HFF-Myc (cell line): Measurements from ENCODE around the gene ZNF277.

Source experiments
- DNase-seq: peaks from one replicate; pipeline ENCODE4 v3.0.0-alpha.2; 2011; ENCODE audit warnings: low read depth; ENCODE audit errors: extremely low read depth
- H3K4me3 ChIP-seq: replicated peaks from 2 replicates; pipeline ENCODE4 v1.5.1; 2011; ENCODE audit warnings: low read depth, mild to moderate bottlenecking, control low read depth, low read length
- TF ChIP-seq, protein P1 (sequence below): IDR thresholded peaks from 2 replicates; pipeline ENCODE4 v1.5.1; 2012; ENCODE audit warnings: mild to moderate bottlenecking, low read depth, low read length, control low read depth; ENCODE audit errors: missing control alignments

ZNF277 gene

DNA sequence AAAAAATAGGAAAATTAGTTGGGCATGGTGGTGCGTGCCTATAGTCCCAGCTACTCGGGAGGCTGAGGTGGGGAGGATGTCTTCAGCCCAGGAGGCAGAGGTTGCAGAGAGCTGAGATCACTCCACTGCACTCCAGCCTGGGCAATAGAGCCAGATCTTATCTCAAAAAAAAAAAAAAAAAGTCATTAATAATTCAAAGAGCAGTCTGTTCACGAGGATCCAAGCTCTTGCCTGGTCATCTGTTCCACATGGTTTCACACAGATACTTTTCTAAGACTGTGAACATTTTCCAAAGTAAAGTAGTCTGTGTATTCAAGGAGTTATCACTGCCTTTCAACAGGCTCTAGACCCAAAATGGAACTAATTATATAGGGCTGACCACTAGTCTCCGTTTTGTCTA lies 86.9 kb downstream of the ZNF277 start:
- TF ChIP-seq, protein P1, sequence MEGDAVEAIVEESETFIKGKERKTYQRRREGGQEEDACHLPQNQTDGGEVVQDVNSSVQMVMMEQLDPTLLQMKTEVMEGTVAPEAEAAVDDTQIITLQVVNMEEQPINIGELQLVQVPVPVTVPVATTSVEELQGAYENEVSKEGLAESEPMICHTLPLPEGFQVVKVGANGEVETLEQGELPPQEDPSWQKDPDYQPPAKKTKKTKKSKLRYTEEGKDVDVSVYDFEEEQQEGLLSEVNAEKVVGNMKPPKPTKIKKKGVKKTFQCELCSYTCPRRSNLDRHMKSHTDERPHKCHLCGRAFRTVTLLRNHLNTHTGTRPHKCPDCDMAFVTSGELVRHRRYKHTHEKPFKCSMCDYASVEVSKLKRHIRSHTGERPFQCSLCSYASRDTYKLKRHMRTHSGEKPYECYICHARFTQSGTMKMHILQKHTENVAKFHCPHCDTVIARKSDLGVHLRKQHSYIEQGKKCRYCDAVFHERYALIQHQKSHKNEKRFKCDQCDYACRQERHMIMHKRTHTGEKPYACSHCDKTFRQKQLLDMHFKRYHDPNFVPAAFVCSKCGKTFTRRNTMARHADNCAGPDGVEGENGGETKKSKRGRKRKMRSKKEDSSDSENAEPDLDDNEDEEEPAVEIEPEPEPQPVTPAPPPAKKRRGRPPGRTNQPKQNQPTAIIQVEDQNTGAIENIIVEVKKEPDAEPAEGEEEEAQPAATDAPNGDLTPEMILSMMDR: no peak
- no peak for DNase-seq
- H3K4me3 ChIP-seq: no peak overlapping the region

DNA sequence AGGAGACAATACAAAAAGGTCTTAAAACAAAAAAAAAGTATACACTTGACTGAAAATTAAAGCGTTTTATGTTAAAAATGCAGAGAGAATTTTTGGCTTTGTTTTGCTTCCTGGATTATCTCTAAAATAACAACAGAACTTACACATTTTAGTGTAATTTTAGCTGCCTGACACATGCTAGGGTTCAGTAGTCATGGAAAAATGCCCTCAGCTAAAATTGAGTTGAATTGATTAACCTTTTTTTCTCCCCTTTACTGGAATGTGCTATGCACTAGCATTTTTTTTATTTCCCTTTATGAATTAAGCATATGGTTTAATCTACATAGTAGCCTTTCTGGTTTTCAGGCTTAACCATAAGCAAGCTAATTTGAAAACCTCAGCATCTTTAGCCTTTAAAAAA lies 89.9 kb downstream of the ZNF277 start:
- no peak for DNase-seq
- no peak overlapping the region for H3K4me3 ChIP-seq
- TF ChIP-seq, protein P1: no peak

DNA sequence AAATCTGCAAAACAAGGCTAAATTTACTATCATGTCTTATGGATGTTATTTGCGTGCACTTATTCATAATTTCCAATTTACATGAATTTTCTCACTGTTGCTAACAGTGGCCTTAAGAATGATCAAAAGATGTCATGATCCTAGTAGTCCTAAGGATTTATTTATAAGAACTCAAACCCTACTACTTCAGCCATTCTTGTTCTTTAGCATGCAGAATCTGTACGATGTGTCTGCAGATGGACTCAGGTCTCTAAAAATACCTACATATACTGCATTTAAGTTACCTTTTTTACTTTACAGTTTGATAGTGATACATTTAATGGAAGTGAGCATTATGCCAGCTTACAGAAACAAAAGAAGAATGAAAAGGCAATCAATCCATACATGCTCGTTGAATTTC lies 91.2 kb downstream of the ZNF277 start:
- H3K4me3 ChIP-seq: no peak overlapping the region
- DNase-seq: no peak
- TF ChIP-seq, protein P1: no peak

DNA sequence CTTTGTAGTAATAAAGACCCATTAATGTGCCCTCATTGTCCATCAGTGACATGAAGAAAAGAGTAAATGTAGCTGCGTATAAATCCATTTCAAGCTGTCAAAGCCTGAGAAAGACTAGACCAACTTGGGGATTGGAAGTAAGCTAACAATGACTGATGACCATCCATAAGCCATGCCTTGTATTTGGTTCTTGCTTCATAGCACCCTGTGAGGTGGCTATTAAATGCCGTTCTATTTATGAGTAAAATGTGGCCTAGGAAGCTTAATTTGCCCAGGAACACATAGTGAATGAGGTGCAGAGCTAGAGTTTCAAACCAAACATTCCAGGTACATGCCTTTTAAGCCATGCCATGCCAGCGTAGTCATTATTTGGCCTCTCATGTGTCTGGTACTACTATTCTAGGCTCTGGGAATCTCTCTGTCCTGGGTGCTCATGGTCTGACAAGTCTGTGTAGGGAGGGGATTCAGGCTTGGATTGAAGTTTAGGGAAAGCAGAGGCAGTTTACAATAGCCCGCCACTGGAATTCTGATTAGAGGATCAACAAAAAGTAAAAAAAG lies 92.1 kb downstream of the ZNF277 start:
- DNase-seq: no peak

GRCh38 chr7:112300072-112300471 lies 93.6 kb downstream of the ZNF277 start:
- TF ChIP-seq, protein P1: no peak
- DNase-seq: no peak

More for the DNA sequence above, 92.1 kb downstream of the ZNF277 start:
- no peak overlapping the region for H3K4me3 ChIP-seq
- TF ChIP-seq, protein P1: no peak

DNA sequence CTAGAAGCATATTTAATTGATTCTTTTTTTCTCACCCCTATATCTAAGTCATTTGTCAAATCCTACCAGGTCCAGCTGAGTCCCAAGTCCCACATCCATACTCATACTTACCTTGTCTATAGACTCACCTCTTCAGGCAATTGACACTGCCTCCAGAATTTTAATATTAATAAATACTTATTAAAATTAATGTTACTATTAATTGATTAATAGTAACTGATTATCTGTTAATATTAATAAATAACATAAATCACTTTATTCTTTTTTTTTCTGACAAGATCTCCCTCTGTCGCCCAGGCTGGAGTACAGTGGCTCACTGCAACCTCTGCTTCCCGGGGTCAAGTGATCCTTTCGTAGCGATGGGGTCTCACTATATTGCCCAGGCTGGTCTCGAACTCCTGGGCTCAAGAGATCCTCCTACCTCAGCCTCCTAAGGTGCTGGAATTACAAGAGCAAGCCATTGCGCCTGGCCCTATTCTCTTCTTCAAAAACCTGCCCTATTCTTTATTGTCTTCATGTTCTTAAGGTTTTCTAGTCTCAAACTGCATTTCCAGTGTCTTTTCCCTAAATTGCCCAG lies 94.4 kb downstream of the ZNF277 start:
- DNase-seq: no peak
- TF ChIP-seq, protein P1: no peak

More at GRCh38 chr7:112300072-112300471, 93.6 kb downstream of the ZNF277 start:
- no peak overlapping the region for H3K4me3 ChIP-seq

DNA sequence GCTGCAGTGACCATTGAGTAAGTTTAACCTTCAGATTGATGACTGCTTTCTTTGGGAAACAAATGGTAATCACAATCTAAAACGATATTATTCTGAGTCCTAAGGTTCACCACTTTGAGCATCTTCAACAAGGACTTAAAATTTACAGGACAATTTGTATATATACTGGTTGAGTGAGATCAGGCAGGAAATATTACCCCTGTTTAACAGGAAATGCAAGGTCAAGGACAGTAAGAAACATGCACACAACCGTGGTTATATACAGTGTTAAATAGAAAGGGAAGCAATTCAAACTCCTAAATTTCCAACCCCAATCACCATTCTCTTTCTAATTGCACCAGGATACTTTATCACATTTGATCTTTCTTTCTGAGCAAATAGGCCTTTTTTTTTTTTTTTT lies 96.1 kb downstream of the ZNF277 start:
- no peak overlapping the region for H3K4me3 ChIP-seq
- no peak for DNase-seq
- TF ChIP-seq, protein P1: no peak

More for the DNA sequence above, 94.4 kb downstream of the ZNF277 start:
- no peak overlapping the region for H3K4me3 ChIP-seq
